HUES64 (cell line): Measurements from ENCODE around the gene IHH.

ENCODE experiments used
- H3K27ac ChIP-seq: 2 replicates; pipeline ENCODE4 v1.7.0; 2013; ENCODE audit warnings: low read depth, low read length, inconsistent platforms
- H3K27me3 ChIP-seq: 2 replicates; pipeline ENCODE4 v1.6.1; 2013; ENCODE audit warnings: mild to moderate bottlenecking, low read length; ENCODE audit not compliant: insufficient read depth
- H3K36me3 ChIP-seq: 2 replicates; pipeline ENCODE4 v1.6.1; 2013; ENCODE audit warnings: mild to moderate bottlenecking, low read length; ENCODE audit not compliant: insufficient read depth
- H3K4me1 ChIP-seq: 2 replicates; pipeline ENCODE4 v1.6.1; 2013; ENCODE audit warnings: mild to moderate bottlenecking, low read length, moderate library complexity; ENCODE audit not compliant: insufficient read depth
- H3K4me3 ChIP-seq: 2 replicates; pipeline ENCODE4 v1.5.1; 2013; ENCODE audit warnings: mild to moderate bottlenecking, low read length, moderate library complexity
- H3K9ac ChIP-seq: 2 replicates; pipeline ENCODE4 v1.6.1; 2013; ENCODE audit warnings: mild to moderate bottlenecking, low read depth, low read length
- H3K9me3 ChIP-seq: 2 replicates; pipeline ENCODE4 v1.6.1; 2013; ENCODE audit warnings: low read depth, low read length; ENCODE audit not compliant: insufficient read depth
- WGBS: fragments of 150-250, 120-280 bp; methylation state at CpG from one replicate; pipeline ENCODE4 v1.1.7; 2013; ENCODE audit warnings: missing lambda C conversion rate; 5-methylcytosine and 5-hydroxymethylcytosine counted together

Gene IHH

GRCh38 chr2:219073413-219074129 lies 12.8 kb upstream of the IHH start:
- H3K27me3 ChIP-seq: no peaks in the 10 kb centered on the region
- peaks cover 9% of the 10 kb centered on the region for H3K36me3 ChIP-seq
- no peak overlapping the region for H3K9ac ChIP-seq
- H3K9me3 ChIP-seq: no peaks in the 10 kb centered on the region
- H3K4me3 ChIP-seq: no peak overlapping the region
- 40% methylated on average over 13 of the region's 14 CpGs for WGBS
- H3K4me1 ChIP-seq: no peaks in the 10 kb centered on the region; the same call in 1 of the 2 replicates
- H3K27ac ChIP-seq: peak overlapping the region; percentile 42; the same call in 1 of the 2 replicates

GRCh38 chr2:219072741-219073250 lies 12.1 kb upstream of the IHH start:
- Histone ChIP-seq H3K4me3 (no peak overlapping the region), H3K27ac (no peak overlapping the region), H3K9me3 (no peaks in the 10 kb centered on the region), H3K36me3 (peaks cover 9% of the 10 kb centered on the region), H3K9ac (no peak overlapping the region), H3K27me3 (no peaks in the 10 kb centered on the region), H3K4me1 (no peaks in the 10 kb centered on the region; the same call in 1 of the 2 replicates)
- 94% methylated on average over 9 of the region's 9 CpGs for WGBS

- no peaks in the 10 kb centered on the region for H3K9me3 ChIP-seq
- H3K27me3 ChIP-seq: no peaks in the 10 kb centered on the region
- no peak overlapping the region for H3K4me3 ChIP-seq
- no peaks in the 10 kb centered on the region; the same call in 1 of the 2 replicates for H3K36me3 ChIP-seq
- 88% methylated on average over 6 of the region's 6 CpGs for WGBS
- no peak overlapping the region for H3K27ac ChIP-seq
- no peaks in the 10 kb centered on the region; the same call in 1 of the 2 replicates for H3K4me1 ChIP-seq
- H3K9ac ChIP-seq: no peak overlapping the region
Observed at GRCh38 chr2:219071131-219071816, 10.6 kb upstream of the IHH start.

GRCh38 chr2:219065484-219065883 lies 4.8 kb upstream of the IHH start:
- no peaks in the 10 kb centered on the region for H3K9me3 ChIP-seq
- 94% methylated on average over 1 of the region's 1 CpG for WGBS
- H3K27me3 ChIP-seq: peaks cover 53% of the 10 kb centered on the region
- H3K9ac ChIP-seq: no peak overlapping the region
- peaks cover 10% of the 10 kb centered on the region for H3K4me1 ChIP-seq
- no peak overlapping the region for H3K27ac ChIP-seq
- no peak overlapping the region for H3K4me3 ChIP-seq
- no peaks in the 10 kb centered on the region for H3K36me3 ChIP-seq

- Histone ChIP-seq H3K27ac (no peak overlapping the region), H3K4me1 (peaks cover 14% of the 10 kb centered on the region), H3K4me3 (no peak overlapping the region), H3K36me3 (no peaks in the 10 kb centered on the region), H3K9me3 (no peaks in the 10 kb centered on the region), H3K9ac (no peak overlapping the region), H3K27me3 (peaks cover 87% of the 10 kb centered on the region)
- 77% methylated on average over 6 of the region's 6 CpGs for WGBS
Observed at GRCh38 chr2:219062081-219062480, 1.4 kb upstream of the IHH start.

GRCh38 chr2:219059725-219060682 lies 717 bp downstream of the IHH start:
- peaks cover 14% of the 10 kb centered on the region for H3K4me1 ChIP-seq
- H3K27me3 ChIP-seq: peaks cover 100% of the 10 kb centered on the region

GRCh38 chr2:219059375-219059724 lies 1.4 kb downstream of the IHH start:
- H3K27me3 ChIP-seq: peaks cover 100% of the 10 kb centered on the region
- WGBS: 8% methylated on average over 17 of the region's 17 CpGs

More at GRCh38 chr2:219059725-219060682, 717 bp downstream of the IHH start:
- H3K36me3 ChIP-seq: no peaks in the 10 kb centered on the region
- peak overlapping the region; percentile 19 for H3K4me3 ChIP-seq
- H3K9ac ChIP-seq: no peak overlapping the region
- H3K27ac ChIP-seq: no peak overlapping the region
- 6% methylated on average over 81 of the region's 81 CpGs for WGBS
- no peaks in the 10 kb centered on the region for H3K9me3 ChIP-seq

GRCh38 chr2:219058541-219059374 lies 2.0 kb downstream of the IHH start:
- Histone ChIP-seq H3K9me3 (no peaks in the 10 kb centered on the region), H3K27me3 (peaks cover 100% of the 10 kb centered on the region), H3K4me3 (0 out of 2 replicates have a peak overlapping the region, but pooled peaks have one; percentile 22), H3K9ac (no peak overlapping the region; the same call in 1 of the 2 replicates), H3K4me1 (peaks cover 14% of the 10 kb centered on the region), H3K36me3 (no peaks in the 10 kb centered on the region), H3K27ac (no peak overlapping the region)
- WGBS: 13% methylated on average over 42 of the region's 42 CpGs

More at GRCh38 chr2:219059375-219059724, 1.4 kb downstream of the IHH start:
- H3K9me3 ChIP-seq: no peaks in the 10 kb centered on the region
- peaks cover 14% of the 10 kb centered on the region for H3K4me1 ChIP-seq
- H3K36me3 ChIP-seq: no peaks in the 10 kb centered on the region
- no peak overlapping the region for H3K4me3 ChIP-seq
- H3K9ac ChIP-seq: no peak overlapping the region
- no peak overlapping the region for H3K27ac ChIP-seq

GRCh38 chr2:219057709-219058540 lies 2.8 kb downstream of the IHH start:
- H3K9ac ChIP-seq: no peak overlapping the region
- H3K36me3 ChIP-seq: no peaks in the 10 kb centered on the region
- no peaks in the 10 kb centered on the region for H3K9me3 ChIP-seq
- H3K4me1 ChIP-seq: peaks cover 11% of the 10 kb centered on the region
- 7% methylated on average over 52 of the region's 52 CpGs for WGBS
- H3K27me3 ChIP-seq: peaks cover 98% of the 10 kb centered on the region
- peak overlapping the region; percentile 44 for H3K4me3 ChIP-seq
- no peak overlapping the region for H3K27ac ChIP-seq
